ENCODE data around the gene FAM227B. TPM values are rescaled to one million over a fixed set of nuclear protein-coding genes. Genes with fewer than 3 reads are reported as not detected.

The FAM227B gene
- 9.1 TPM for total RNA-seq

GRCh38 chr15:49620658-49621368 is at the start of gene FAM227B, which contains the start of gene DTWD1:
TSS of gene FAM227B (minus strand) at chr15:49620818. CDS start at chr15:49615171, 5,647 bp downstream.
TSS of gene DTWD1 (plus strand) at chr15:49621048. CDS start at chr15:49625168, 4,120 bp downstream.

GRCh38 chr15:49423021-49423420 is 197.6 kb downstream of the FAM227B start, which contains the start of gene FGF7:
TSS of gene FGF7 (plus strand) at chr15:49423242. CDS start at chr15:49424298, 1,056 bp downstream.

Other genes with a start within 250 kb of the FAM227B start
- 15.6 TPM for gene FGF7, start 197.6 kb downstream of the FAM227B start, total RNA-seq
- gene DTWD1, start 230 bp upstream of the FAM227B start, total RNA-seq: 48.3 TPM

All from camera-type eye (tissue), 1 donor.